ENCODE results near the gene FBXL20. TPM values are rescaled to one million over a fixed set of nuclear protein-coding genes. Genes with fewer than 3 reads are reported as not detected.

FBXL20 gene
- total and polyA plus RNA-seq, 9 of the 15 experiments (the other 6 are each of a cell fraction or from before 2014, with no cell fraction given) = 1.8 to 15.1 (median 5.6) TPM

- no peak overlapping the region for H3K27ac ChIP-seq (ENCODE audit: extremely low read depth, low read depth, low read length)
- in situ Hi-C loops (cut with MboI) = no loop called here
- H3K9me3 ChIP-seq (replicated peaks; ENCODE audit: control insufficient read depth, insufficient read depth, low read depth, low read length) = no peaks in the 10 kb centered on the region
- peaks cover 0 to 32% of the 10 kb centered on the region in 2 experiments; a peak in 3 of 5 replicates for H3K4me1 ChIP-seq (replicated peaks in 1 of 2; ENCODE audit: control insufficient read depth in 2 of 2, insufficient read depth in 2 of 2, low read length in 2 of 2)
- no peak for FAIRE-seq
- no peak for DNase-seq (ENCODE audit: extremely low read depth in 1 of 4, low spot score in 3 of 4)
- H2AFZ ChIP-seq (ENCODE audit: low read depth, low read length) = no peak overlapping the region
- H3K9me1 ChIP-seq (ENCODE audit: control insufficient read depth, insufficient read depth, low read length) = peaks cover 4% of the 10 kb centered on the region
- CTCF ChIA-PET (ENCODE audit: low intra/inter-chr PET ratio) = interaction anchor here (0.6 to 2.5 kb wide), 5 partner anchors 24 to 415 kb away, joined by 3 to 23 read pairs (median 6); no protein-coding TSS in a partner anchor
- no peak for TF ChIP-seq HMG20A (CRISPR knock-in tag; conservative IDR thresholded peaks at IDR 0.05)
- TF ChIP-seq MYBL2 (IDR thresholded peaks at IDR 0.05; ENCODE audit: low read depth) = no peak
- TF ChIP-seq MYBL2 (CRISPR knock-in tag; IDR thresholded peaks at IDR 0.05; ENCODE audit: borderline replicate concordance) = no peak
- no peak for TF ChIP-seq ZNF589 (CRISPR knock-in tag; IDR thresholded peaks at IDR 0.05; ENCODE audit: low read depth)
- TF ChIP-seq ELF1 (tag; IDR thresholded peaks at IDR 0.05) = no peak
- TF ChIP-seq RFX5 (IDR thresholded peaks at IDR 0.05; ENCODE audit: low read depth, low read length) = no peak
- no peak for TF ChIP-seq CCNT2 (IDR thresholded peaks at IDR 0.05; ENCODE audit: borderline replicate concordance, extremely low read depth, insufficient read length, low read depth, low read length)
- TF ChIP-seq KDM2B (CRISPR knock-in tag; IDR thresholded peaks at IDR 0.05) = no peak
- TF ChIP-seq MCM2 (IDR thresholded peaks at IDR 0.05; ENCODE audit: low read depth) = no peak
- no peak for TF ChIP-seq GTF2E2 (tag; IDR thresholded peaks at IDR 0.05)
- no peak for TF ChIP-seq SAFB2 (IDR thresholded peaks at IDR 0.05; ENCODE audit: borderline replicate concordance, low read depth, low read length, severe bottlenecking)
- no peak for TF ChIP-seq SREBF2 (CRISPR knock-in tag; IDR thresholded peaks at IDR 0.05)
- no peak for TF ChIP-seq RFX1 (IDR thresholded peaks at IDR 0.05)
- no peak for TF ChIP-seq KLF13 (tag; IDR thresholded peaks at IDR 0.05; ENCODE audit: borderline replicate concordance, low read depth)
- TF ChIP-seq NR3C1 (CRISPR knock-in tag; IDR thresholded peaks at IDR 0.05) = no peak
- TF ChIP-seq ZNF263 (CRISPR knock-in tag; IDR thresholded peaks at IDR 0.05; ENCODE audit: borderline replicate concordance) = no peak
- no peak for TF ChIP-seq FOXJ3 (CRISPR knock-in tag; IDR thresholded peaks at IDR 0.05)
- no peak for TF ChIP-seq NR2C1 (IDR thresholded peaks at IDR 0.05)
- TF ChIP-seq NR2C1 (tag; IDR thresholded peaks at IDR 0.05) = no peak
- no peak for TF ChIP-seq DNMT1 (IDR thresholded peaks at IDR 0.05)
- TF ChIP-seq ELK1 (CRISPR knock-in tag; IDR thresholded peaks at IDR 0.05) = no peak
- POLR2A ChIA-PET = interaction anchor here (2.1 kb wide), 1 partner anchor 9 kb away, joined by 16 read pairs; the partner anchor contains the start of gene RPL19
- no peaks in the 10 kb centered on the region; the same call in 1 of the 2 replicates for H4K20me1 ChIP-seq (replicated peaks; ENCODE audit: control insufficient read depth, insufficient read depth, low read length)
- no peak overlapping the region for H3K4me3 ChIP-seq
- intact Hi-C loops (cut with micrococcal nuclease) = loop anchor here (5.0 kb wide), 3 partner anchors 144 to 409 kb away; no protein-coding TSS in a partner anchor
- no TSS peak for BruUV-seq (replicated peaks)
- peaks cover 0 to 27% of the 10 kb centered on the region in 2 experiments; a peak in 2 of 5 replicates for H3K27me3 ChIP-seq (ENCODE audit: control insufficient read depth in 2 of 2, insufficient read depth in 2 of 2, low read length in 2 of 2)
- H3K4me2 ChIP-seq (ENCODE audit: insufficient read depth, low read length) = no peak overlapping the region
- no peak for ATAC-seq
- H3K9ac ChIP-seq (ENCODE audit: insufficient read depth in 1 of 2, low read depth in 2 of 2, low read length in 2 of 2) = peak overlapping the region in 1 of 2 experiments; percentile 71; a peak in 1 of 4 replicates
- WGBS (ENCODE audit: insufficient coverage, low coverage, missing lambda C conversion rate) = 25% methylated on average over 7 of the region's 7 CpGs
- peaks cover 21% of the 10 kb centered on the region for H3K36me3 ChIP-seq (ENCODE audit: control insufficient read depth, insufficient read depth, low read length)
- H3K79me2 ChIP-seq (ENCODE audit: control insufficient read depth, insufficient read depth, low read length) = no peaks in the 10 kb centered on the region
Observed at GRCh38 chr17:39208136-39208535, 193.3 kb downstream of the FBXL20 start.
